AG10803 (cell line): ENCODE results near the gene RHOBTB3.
A peak's percentile ranks its signal among the peaks of the same experiment; 100 is the strongest.

Experiments
- DNase-seq: peaks from one replicate; pipeline ENCODE4 v3.0.0; 2010; ENCODE audit warnings: low read depth
- H3K4me3 ChIP-seq: 2 replicates; pipeline ENCODE4 v1.5.1; 2011; ENCODE audit warnings: mild to moderate bottlenecking, low read length, control low read depth
- TF ChIP-seq, protein P1 (sequence below): conservative IDR thresholded peaks from 2 replicates; pipeline ENCODE4 v1.5.1; 2011; ENCODE audit warnings: mild to moderate bottlenecking, low read length, control low read depth, inconsistent platforms

Gene RHOBTB3

DNA sequence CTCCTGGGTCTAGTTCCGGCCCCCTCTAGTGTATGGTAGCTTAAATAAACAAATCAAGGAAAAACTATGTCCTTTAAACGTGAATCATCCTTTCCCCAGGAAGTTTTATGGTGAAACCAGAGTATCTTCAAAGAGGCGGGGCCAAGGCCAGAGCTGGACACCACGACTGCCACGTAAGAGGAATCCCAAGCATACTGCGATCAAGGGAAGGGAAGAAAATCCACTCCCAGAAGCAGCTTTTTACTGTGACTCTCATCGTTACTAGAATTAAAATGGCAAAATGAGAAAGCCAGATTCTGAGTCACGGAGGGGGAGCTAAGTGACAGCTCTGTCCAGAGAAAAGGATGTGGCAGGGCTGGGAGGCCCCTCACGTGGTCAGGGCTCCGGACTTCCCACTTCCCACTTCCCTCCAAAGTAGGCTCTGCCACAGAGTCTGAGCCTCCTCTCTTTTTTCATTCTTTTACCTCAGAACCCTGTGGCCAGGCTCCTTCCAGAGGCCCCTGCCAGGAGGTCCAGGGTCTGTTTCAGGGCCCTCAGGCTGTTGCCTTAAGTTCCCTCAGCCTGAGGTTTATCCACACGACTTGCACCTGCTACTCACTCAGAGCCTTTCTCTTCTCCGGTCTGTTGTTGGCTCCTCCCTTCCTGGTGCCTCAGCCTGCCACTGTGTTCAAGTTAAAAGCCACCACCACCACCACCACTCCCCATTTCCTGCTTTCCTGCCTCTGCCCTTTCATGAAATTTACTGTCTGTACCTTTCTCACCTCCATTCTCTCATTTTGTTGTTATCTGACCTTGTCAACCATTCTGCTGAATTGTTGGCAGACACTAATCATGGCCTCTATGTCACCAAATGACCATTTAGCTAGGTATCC is 92.8 kb downstream of the RHOBTB3 start:
- peak overlapping the region; percentile 95 for H3K4me3 ChIP-seq
- TF ChIP-seq, protein P1, sequence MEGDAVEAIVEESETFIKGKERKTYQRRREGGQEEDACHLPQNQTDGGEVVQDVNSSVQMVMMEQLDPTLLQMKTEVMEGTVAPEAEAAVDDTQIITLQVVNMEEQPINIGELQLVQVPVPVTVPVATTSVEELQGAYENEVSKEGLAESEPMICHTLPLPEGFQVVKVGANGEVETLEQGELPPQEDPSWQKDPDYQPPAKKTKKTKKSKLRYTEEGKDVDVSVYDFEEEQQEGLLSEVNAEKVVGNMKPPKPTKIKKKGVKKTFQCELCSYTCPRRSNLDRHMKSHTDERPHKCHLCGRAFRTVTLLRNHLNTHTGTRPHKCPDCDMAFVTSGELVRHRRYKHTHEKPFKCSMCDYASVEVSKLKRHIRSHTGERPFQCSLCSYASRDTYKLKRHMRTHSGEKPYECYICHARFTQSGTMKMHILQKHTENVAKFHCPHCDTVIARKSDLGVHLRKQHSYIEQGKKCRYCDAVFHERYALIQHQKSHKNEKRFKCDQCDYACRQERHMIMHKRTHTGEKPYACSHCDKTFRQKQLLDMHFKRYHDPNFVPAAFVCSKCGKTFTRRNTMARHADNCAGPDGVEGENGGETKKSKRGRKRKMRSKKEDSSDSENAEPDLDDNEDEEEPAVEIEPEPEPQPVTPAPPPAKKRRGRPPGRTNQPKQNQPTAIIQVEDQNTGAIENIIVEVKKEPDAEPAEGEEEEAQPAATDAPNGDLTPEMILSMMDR: peak; percentile 29
- peak; percentile 95 for DNase-seq

DNA sequence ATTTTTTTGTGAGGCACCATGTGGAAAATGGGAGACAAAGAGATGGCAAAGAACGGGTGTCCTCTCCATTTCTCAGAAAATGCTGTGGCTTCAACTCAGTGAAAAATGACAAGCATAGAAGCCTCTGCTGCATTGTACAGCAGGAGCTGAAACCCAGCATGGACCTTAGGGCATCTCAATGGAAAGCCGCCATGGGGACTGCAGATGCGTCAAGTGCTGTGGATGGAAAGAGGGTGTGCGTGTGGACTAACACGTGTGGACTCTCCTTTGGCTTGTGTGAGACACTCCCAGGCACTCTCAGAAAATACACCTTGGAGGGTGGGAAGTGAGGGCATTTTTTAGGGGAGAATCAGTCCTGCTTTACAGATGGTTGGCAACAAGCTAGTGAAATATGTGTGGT is 93.6 kb downstream of the RHOBTB3 start:
- TF ChIP-seq, protein P1: no peak
- no peak overlapping the region for H3K4me3 ChIP-seq
- no peak for DNase-seq

DNA sequence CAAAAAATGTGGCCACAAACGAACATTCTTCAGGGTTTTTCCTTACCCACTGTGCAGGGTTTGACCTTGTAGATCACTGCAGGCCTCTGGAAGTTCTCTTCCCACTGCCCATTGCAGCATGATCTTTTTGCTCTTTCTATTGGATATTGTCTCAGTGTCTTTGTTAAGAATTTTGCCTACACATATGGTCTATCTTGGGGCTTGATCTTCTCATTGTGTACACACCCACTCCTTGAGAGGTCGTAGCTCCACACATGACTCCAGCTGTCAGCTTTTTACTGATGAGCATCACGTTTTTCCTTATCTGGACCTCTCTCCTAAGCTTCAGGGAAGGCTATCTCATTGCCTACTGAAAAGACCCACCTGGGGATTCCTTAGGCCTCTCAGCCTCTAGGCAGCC is 94.4 kb downstream of the RHOBTB3 start:
- no peak for DNase-seq
- no peak overlapping the region for H3K4me3 ChIP-seq
- TF ChIP-seq, protein P1: no peak

DNA sequence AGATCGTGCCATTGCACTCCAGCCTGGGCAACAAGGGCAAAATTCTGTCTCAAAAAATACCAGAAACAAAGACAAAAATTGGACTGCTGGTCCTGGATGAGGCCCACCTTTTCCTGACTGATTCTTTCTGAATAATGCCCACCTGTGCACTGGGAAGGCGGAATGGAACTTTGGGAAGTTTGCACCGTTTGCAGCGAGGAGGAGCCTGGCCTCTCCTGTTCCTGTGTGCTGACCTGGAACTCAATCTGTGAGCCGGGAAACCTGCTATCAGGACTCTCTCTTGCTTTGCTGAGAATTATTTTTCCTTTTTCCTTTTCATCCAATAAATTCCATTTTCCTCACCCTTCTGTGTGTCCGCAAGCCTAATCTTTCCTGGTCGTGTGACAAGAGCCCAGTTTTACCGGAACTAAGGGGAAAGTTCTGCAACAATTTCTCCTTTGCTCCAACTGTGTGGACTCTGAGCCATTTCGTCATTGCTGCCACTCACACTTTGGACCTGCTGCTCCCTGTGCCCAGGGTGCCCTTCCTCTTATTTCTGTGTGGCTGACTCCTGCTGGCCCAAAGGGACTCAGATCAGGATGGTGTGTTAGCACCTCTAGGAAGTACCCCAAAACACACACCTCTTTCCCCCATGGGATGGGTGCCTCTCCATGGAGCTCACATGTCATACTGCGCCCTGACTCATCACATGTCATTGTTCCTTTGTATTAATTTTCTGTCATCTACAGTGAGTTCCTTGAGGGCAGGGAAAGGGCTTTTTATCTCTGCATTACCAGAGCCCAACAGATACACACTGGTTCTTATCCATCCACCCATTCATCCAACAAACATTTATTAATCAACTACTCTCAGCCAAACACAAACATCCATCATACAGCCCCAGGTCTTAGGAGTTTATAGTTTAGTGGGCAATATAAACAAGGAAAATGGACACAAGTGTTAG is 96.1 kb downstream of the RHOBTB3 start:
- H3K4me3 ChIP-seq: no peak overlapping the region
- DNase-seq: no peak
- TF ChIP-seq, protein P1: no peak

DNA sequence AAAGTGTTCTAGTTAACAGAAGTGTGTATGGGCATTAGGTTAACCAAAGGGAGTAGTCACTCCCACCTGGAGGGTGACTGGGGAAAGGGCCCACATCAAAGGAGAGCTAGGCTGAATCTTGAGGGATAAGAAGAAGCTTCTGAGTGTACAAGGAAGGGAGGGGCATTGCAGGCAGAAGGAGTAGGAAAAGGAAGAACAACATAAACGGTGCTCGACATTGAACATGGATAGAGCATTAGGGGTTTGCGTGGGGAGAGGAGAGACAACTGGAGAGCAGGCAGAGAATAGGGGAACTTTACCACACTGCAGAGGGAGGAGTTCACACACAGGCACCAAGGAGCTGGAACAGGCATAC is 96.7 kb downstream of the RHOBTB3 start:
- TF ChIP-seq, protein P1: no peak
- no peak overlapping the region for H3K4me3 ChIP-seq
- no peak for DNase-seq

DNA sequence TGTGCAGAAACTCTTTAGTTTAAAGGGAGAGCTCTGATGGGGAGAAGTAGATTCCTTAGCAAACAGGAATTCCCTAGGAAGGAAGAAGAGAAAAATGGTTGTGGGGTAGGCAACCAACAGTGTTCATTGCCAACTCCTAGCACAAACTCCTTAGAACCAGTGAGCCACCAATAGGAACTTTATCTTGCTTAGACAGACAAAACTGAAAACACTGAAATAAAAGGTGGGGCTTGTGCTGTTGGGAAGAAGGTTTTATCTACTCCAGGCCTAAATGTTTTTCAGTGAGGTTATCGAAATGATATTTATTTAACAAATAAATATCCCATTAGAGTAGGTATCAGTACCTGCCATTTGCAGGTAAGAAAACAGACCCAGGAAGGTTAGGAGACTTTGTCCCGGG is 99.1 kb downstream of the RHOBTB3 start:
- H3K4me3 ChIP-seq: no peak overlapping the region
- TF ChIP-seq, protein P1: no peak
- DNase-seq: no peak

DNA sequence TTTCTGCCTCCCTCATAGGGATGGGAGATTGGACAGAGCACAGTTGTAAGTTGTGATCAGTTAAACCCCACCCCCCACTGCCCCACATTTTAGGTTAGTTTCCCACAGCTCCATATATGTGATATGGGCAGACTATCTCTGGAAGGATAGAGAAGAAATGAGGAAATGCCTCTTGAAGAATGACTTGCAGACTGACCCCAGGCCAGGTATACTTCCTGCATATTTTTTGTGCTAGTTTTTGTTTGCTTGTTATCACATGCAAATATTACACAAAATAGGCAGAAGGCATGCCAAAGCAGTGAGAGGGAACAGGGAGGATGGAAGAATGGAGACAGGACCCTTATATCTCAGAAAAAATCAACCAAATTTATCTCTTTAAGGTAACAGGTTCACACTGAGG is 101.5 kb downstream of the RHOBTB3 start:
- TF ChIP-seq, protein P1: no peak
- H3K4me3 ChIP-seq: no peak overlapping the region
- no peak for DNase-seq
